Transverse colon (tissue), 3 donors: ENCODE data around the gene VRK2.

Experiments used
- CTCF ChIP-seq, 5 experiments: fragments of 200-600 bp in 3 of 5; fragments of 450-650 bp in 2 of 5; sonication (generic) in 3 of 5; IDR thresholded peaks; 1 replicate in 2 of 5; 2 replicates in 3 of 5; pipeline ENCODE4 v1.5.1; 2016 to 2017; ENCODE audit warnings: antibody characterized with exemption in 5 of 5, inconsistent platforms in 3 of 5, mild to moderate bottlenecking in 2 of 5, moderate library complexity in 1 of 5
- POLR2A ChIP-seq: fragments of 450-650 bp; IDR thresholded peaks from one replicate; pipeline ENCODE4 v1.6.1; 2016; ENCODE audit warnings: antibody characterized with exemption, mild to moderate bottlenecking, moderate library complexity

GRCh38 chr2:58033530-58033929 is 13.1 kb upstream of the VRK2 start:
- TF ChIP-seq CTCF (IDR thresholded peaks at IDR 0.05) (no peak), POLR2A (no peak)
